ENCODE results near the gene CLASP1.
"Not testable (repeated sequence)": the region's sequence is repeated elsewhere in the genome, so short reads cannot be mapped to it uniquely, and the experiment has no call there.

Gene CLASP1

DNA sequence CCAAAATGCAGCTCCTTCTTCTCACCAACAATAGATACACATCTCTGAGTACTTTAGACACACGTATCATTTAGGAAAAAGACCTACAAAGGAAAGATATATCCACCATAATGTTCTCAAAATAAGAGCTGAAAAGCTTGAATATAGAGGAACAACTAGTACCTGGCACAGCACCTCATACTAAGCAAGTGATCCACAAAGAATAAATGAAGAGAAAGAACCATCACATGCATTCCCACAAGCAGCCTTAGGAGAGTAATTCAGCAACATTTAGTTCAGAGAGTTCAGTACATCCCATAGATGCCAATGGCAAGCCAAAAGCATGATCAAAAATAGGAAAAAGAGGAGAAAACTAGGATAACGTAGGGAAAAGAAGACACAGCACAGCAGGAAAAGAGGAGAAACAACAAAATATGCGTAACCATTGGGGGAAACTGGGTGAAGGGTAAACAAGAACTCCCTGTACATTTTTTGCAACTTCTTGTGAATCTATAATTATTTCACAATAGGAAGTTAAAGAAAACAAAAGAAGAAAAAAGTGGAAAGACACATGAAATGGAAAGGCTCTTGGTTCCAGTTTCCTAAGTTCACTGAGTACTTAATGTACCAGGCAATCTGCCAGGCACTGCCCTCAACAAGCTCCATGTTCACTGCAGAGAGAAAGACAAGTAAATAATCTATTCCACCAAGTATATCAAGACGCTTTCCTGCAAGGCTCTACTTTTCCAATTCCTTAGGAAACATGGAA lies 22.3 kb downstream of the CLASP1 start:
- DNase-seq (ENCODE audit: extremely low read depth in 1 of 2, low read depth in 1 of 2), result no peak

DNA sequence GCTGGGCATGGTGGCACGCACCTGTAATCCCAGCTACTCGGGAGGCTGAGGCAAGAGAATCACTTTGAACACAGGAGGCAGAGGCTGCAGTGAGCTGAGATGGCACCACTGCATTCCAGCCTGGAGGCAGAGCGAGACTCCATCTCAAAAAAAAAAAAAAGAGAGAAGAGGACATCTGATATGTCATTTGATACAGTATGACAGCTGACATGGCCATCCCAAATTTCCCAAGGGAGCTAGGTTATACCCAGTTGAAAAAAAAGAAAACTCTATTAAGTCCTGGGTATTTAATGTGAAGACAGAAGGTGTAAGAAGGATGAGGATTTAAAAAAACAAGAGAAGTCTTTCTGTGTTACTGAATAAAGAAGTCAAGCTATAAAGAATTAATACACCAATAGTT lies 23.3 kb downstream of the CLASP1 start:
- no peak for DNase-seq (ENCODE audit: extremely low read depth in 1 of 2, low read depth in 1 of 2)

DNA sequence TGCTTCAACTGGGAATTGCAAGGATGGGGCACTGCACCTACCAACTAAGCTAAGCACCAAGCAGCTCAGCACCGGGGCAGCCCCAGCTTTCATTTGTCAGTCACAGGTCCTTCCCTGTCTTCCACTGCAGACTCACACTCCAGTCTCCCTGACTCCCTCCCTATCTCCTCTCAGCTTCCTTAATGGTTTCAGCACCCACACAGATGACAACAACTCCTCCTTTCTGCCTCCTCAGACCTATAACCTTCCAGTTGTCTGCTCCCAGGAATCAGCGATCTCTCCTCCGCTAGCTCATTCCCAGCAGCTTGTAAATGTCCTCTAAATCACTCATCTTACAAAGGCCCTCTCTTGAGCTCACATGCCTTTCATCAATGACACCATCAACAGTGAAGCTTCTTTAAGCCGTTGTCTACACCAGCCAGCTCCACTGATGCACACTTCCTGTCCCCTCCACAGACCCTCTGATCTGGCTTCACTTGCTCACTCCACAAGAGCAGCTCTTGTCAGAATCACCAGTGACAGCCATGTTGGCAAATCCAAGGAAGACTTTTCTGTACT lies 32.1 kb downstream of the CLASP1 start:
- DNase-seq (ENCODE audit: extremely low read depth in 1 of 2, low read depth in 1 of 2), result no peak

DNA sequence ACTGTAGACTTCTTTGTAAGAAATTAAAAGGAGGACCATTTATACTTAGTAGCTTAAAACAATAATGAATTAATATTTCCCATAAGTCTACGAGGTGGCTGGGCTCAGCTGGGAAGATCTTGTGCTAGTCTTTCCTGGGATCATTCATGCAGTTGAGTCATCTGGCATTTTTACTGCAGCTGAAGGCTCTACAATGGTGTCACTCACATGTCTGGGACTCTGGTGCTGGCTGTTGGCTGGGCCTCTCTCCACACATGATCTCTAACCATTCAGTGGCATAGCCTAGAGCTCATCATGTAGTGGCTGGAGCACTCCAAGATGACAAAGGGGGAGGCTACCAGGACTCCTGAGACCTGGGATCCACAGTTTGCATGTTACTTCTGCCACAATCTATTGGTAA lies 35.5 kb downstream of the CLASP1 start:
- no peak for DNase-seq (ENCODE audit: extremely low read depth in 1 of 2, low read depth in 1 of 2)

DNA sequence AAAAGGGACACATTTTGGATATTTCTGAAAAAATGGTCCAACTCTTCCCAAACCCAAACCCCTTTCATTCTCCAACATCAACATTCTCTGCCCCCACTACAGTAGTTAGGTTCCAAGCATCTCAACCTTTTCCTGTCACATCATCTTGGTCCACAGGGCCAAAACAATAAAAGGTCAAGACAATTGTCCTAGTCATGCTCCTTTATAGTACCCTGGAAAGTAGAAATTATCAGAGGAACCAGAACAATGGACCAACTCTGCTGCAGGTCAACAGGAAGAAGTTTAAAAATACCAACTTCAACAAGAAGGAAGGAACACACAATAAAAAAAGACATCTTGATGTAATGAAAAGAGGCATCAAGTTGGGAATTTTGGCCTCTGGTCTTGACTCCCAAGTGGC lies 36.1 kb downstream of the CLASP1 start:
- DNase-seq (ENCODE audit: extremely low read depth in 1 of 2, low read depth in 1 of 2), result no peak

DNA sequence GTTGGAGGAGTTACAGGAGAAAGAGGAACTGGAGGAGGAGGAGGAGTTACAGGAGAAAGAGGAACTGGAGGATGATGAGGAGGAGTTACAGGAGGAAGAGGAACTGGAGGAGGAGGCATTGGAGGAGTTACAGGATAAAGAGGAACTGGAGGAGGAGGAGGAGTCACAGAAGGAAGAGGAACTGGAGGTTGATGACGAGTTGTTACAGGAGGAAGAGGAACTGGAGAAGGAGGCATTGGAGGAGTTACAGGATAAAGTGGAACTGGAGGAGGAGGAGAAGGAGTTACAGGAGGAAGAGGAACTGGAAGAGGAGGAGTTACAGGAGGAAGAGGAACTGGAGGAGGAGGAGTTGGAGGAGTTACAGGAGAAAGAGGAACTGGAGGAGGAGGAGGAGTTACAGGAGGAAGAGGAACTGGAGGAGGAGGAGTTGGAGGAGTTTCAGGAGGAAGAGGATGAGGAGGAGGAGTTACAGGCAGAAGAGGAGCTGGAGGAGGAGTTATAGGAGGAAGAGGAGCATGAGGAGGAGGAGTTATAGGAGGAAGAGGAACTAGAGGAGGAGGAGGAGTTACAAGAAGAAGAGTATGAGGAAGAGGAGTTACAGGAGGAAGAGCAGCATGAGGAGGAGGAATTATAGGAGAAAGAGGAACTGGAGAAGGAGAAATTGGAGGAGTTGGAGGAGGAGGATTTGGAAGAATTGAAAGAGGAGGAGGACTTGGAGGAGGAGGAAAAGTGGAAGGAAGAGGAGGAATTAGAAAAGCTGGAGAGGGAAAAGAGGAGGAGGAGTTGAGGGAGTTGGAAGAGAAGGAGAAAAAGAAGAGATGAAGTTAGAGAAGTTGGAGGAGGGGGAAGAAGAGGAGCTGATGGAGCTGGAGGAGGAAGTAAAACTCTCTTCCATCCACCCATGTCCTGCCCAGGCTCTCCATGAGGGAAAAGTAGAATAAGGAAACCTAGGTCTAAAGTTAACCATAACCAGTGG lies 37.2 kb downstream of the CLASP1 start:
- no peak for DNase-seq (ENCODE audit: extremely low read depth in 1 of 2, low read depth in 1 of 2)

DNA sequence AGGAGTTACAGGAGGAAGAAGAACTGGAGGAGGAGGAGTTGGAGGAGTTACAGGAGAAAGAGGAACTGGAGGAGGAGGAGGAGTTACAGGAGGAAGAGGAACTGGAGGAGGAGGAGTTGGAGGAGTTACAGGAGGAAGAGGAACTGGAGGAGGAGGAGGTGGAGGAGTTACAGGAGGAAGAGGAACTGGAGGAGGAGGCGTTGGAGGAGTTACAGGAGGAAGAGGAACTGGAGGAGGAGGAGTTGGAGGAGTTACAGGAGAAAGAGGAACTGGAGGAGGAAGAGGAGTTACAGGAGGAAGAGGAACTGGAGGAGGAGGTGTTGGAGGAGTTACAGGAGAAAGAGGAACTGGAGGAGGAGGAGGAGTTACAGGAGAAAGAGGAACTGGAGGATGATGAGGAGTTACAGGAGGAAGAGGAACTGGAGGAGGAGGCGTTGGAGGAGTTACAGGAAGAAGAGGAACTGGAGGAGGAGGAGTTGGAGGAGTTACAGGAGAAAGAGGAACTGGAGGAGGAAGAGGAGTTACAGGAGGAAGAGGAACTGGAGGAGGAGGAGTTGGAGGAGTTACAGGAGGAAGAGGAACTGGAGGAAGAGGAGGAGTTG lies 38.1 kb downstream of the CLASP1 start:
- DNase-seq (ENCODE audit: extremely low read depth in 1 of 2, low read depth in 1 of 2), result not testable (repeated sequence)

DNA sequence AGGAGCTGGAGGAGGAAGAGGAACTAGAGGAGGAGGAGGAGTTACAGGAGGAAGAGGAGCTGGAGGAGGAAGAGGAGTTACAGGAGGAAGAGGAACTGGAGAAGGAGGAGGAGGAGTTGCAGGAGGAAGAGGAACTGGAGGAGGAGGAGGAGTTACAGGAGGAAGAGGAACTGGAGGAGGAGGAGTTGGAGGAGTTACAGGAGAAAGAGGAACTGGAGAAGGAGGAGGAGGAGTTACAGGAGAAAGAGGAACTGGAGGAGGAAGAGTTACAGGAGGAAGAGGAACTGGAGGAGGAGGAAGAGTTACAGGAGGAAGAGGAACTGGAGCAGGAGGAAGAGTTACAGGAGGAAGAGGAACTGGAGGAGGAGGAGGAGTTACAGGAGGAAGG lies 38.8 kb downstream of the CLASP1 start:
- not testable (repeated sequence) for DNase-seq (ENCODE audit: extremely low read depth in 1 of 2, low read depth in 1 of 2)

DNA sequence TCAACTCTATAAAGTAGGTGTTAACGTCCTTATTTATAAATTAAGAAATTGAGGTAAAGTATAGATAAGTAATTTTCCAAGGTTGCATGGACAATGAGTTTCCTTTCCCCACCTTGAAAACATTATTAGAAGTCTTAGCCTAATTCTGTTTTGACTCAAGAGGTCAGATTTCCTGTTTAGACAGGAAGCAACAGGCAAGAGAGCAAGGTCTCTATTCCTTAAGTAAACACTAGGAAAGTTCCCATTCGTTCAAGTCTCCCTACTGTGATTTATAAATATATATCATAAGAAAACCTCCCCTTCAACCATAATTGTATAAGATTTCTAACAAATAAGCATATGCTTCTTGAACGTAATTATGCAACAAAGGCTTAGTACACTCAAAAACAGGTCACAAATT lies 40.3 kb downstream of the CLASP1 start:
- no peak for DNase-seq (ENCODE audit: extremely low read depth in 1 of 2, low read depth in 1 of 2)

DNA sequence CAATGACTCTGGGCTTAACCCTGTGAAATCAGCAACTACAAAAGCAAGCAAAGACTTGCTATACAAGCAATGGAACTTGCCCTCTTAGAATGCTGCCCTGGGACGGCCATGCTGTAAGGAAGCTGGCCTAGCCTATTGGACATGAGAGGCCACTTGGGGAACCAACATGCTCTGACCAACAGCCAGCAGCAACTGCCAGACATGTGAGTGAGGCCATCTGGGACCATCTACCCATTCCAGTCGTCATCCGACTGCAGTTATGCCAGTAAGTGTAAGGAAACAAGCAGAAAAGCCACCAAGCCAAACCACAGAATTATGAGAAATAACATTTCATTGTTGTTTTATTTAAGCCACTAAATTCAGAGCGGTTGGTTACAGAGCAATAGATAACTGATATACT lies 40.9 kb downstream of the CLASP1 start:
- DNase-seq (ENCODE audit: extremely low read depth in 1 of 2, low read depth in 1 of 2), result no peak

DNA sequence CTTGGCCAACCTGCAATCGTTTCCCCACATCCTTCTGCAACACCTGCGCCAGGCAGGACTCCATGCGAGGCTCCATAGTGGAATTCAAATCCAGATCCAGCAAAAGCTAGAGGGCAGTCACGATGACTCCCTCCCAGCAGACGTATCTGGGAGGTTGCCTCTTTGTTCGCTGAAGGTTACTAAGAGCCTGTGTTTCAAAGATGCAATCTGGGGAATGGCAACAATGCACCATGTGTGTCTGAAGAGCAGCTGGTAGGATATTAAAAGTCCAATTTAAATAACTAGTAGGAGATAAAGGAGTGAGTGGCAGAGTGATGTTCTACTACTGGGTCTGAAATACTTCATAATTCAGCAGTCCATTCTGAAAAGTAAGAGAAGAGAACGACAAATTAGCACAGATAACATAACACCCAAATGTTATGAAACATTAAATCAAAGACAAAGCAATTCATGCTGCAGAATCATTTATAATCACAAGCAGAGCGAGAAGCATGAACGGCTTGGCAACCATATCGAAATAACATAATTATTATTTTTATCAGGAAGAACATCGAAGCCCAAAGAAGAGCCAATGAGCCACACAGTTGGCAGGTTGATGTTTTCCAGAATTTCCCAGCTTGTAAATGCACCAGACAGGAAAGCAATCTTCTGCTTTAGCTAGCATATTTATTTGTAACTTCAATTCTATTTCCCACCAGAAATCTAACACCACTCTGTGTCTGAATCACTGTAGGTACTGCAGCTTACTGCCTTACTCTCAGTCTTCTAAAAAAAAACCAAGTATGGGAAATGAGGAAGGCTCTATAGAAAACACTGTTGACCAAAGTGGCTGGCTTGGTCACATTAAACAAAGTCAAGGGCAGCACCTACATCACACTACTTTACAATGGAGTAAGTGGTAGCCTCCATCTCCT lies 43.2 kb downstream of the CLASP1 start:
- DNase-seq (ENCODE audit: extremely low read depth in 1 of 2, low read depth in 1 of 2), result no peak

DNA sequence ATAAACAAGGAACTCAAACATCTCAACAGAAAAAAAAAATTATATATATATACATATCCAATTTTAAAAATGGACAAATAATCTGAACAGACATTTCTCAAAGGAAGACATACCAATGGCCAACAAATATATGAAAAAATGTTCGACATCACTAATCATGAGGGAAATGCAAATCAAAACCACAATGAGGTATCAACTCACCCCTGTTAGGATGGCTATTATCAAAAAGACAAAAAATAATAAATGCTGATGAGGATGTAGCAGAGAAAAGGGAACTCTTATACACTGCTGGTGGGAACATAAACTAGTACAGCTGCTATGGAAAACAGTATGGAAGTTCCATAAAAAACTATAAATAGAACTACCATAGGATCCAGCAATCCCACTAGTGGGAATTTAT lies 46.1 kb downstream of the CLASP1 start:
- DNase-seq (ENCODE audit: extremely low read depth in 1 of 2, low read depth in 1 of 2), result no peak

DNA sequence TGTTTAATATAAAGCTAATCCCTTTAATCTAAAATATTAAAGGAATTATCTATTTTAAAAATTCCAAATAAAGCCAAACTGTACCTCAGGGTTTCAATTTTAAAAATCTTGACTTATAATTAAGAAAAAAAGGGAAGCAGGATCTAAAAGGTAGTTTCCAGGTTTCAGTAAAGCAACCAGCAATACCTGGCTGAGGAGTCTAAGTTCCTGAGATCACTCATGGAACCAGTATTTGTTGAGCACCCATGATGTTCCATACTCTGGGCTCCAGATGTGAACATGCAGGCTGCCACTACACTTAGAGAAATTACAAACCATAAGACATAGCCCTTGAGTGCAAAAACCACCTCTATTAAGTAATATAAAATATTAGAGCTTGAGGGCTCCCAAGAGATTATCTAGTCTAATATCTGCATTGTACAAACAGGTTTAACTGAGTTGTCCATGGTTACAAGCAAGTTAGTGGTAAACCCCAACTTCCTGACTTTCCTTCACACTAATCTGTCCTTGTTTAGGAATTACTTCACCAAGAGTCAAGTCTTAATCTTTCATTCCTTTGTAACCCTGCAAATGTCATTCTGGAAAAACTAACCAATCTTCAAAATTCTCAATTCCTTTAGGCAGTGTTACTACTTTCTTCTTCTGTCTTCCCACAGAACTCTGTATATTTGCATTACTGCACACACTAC lies 49.2 kb downstream of the CLASP1 start:
- DNase-seq (ENCODE audit: extremely low read depth in 1 of 2, low read depth in 1 of 2), result no peak

DNA sequence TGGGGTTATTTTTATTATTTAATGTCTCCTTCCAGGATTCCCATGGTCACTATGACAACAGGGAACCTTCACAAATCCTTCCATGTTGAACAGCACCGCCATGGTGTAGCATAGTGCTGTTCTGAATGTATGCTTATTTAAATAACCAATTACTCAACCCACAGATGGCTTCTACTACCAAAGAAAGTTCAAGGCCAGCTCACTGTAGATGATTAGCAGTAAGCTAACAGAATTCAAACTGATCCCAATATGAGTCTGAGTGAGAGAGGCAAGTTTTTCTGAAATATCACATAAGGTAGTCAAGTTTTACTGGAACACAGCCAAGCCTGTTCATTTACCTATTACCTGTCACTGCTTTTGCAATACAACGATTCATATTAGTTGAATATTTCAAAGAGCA lies 51.2 kb downstream of the CLASP1 start:
- DNase-seq (ENCODE audit: extremely low read depth in 1 of 2, low read depth in 1 of 2), result no peak

DNA sequence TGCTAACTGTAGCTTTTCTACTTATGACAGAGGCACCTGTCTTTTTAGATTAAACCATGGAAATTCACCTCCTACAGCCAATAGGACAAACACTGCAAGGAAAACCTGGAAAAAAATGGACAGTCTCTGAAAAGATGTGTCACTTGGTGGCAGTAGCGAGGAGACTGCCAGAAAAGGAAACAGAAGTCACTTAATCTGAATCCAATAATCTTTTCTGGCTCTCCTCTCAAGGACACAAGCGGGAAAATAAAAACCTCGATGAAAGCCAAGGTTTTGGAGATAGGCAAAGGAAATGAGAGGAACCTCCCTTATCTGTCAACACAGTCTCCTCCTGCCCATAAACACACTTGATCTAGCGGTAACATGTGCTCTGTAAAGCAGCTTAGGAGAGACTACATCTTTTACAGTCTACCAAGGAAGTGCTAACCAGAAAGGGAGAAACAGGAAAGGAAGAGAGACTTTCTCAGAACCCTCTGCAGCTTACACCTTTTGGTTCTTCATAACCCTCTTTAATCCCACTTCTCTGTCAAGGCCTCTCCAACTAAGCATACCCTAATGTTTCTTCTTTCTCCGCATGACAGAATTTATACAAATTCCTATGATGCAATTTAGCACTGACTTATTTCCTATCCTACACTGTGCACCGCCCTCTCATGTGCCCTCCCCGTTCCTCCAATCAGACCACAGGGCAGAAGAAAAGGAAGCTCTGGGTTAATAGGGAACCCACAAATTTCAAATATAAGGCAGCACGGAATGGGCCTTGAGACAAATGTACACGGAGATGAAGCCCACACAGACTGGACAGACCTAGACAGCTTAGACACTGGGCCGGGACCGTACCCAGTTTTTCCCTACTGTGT lies 52.8 kb downstream of the CLASP1 start:
- no peak for DNase-seq (ENCODE audit: extremely low read depth in 1 of 2, low read depth in 1 of 2)

DNA sequence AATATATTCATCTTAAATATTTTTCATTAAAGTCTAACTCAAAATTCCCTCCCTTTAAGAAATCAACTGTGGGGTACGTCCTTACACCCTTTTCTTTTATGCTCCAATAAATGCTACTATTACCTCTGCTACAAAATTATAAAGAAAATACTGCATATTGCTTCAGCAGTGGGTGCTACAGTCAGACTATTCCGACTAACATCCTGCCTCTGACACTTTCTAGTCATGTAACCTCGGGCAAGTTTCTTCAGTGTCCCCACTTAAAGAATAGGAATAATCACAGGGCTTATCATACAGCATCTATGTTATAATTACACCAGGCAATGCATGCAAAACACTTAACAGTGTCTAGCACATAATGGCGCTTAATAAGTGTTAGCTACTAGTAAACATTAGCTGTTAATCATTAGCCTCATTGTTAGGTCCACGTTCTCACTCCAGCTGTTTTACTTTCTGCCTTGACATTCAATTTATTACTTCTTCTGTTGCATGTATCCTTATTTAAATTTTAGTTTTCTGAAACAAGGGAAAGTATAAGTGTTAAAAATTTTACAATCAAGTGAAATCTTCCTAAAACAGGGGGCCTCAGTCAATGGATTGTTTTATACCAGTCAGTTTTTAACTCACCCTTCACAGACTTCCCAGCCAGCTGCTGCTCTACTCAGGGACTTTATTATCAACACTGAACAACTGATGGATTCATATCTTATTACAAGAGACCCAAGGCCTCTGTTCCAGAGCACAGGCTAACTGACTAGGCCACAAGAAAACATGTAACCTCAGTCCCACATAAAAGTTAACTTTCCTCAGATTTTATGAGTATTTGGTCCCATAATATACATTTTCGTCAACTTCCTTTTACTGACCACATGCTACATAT lies 54.0 kb downstream of the CLASP1 start:
- DNase-seq (ENCODE audit: extremely low read depth in 1 of 2, low read depth in 1 of 2), result no peak

DNA sequence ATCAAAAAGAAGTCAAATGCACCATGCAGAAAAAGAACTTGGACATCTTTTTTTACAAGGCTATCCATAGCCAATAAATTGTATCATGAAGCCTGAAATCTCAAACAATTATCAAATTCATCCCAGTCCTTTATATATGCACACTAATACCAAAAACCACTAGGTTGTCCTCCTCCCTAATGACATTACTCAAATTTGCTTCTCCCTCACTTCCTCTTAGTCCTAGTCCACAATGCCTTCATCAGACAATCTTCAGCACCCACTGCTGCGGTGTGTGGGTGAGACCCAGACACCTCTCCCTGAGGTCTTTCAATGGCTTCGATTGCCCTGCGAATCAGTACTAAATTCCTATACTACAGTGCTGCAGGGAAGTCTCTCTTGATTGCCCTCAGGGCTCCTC lies 58.1 kb downstream of the CLASP1 start:
- DNase-seq (ENCODE audit: extremely low read depth in 1 of 2, low read depth in 1 of 2), result no peak

DNA sequence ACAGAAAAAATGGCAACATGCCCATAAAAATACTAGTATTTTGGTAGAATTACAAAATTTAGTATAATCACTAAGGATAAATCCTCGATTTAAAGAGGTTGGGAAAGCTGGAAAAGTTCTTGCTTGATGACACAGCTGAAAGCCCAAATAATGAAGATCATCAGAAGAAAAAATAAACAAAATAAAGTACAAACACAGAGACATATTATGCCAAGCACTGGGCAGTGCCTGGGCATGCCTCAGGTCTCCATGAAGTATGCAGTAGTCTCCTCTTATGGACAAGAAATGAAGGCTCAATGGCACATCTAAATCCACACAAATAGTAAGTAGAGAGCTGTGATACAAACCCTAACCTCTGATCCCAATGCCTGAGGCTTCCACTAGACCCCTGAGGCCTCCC lies 60.9 kb downstream of the CLASP1 start:
- no peak for DNase-seq (ENCODE audit: extremely low read depth in 1 of 2, low read depth in 1 of 2)

Data from activated CD8-positive, alpha-beta memory T cell treated with anti-CD3 and anti-CD28 coated beads for 1 hour (primary cell).